Activated CD8-positive, alpha-beta memory T cell treated with anti-CD3 and anti-CD28 coated beads, Interleukin-2, amount 50 U/mL, for 1 hour (primary cell): ENCODE measurements around the gene SLC27A1.
"Not testable (repeated sequence)": the region's sequence is repeated elsewhere in the genome, so short reads cannot be mapped to it uniquely, and the experiment has no call there.

Experiments used
- DNase-seq: peaks from one replicate; pipeline ENCODE4 v3.0.0-alpha.2; 2020; ENCODE audit errors: extremely low read depth

SLC27A1 gene

DNA sequence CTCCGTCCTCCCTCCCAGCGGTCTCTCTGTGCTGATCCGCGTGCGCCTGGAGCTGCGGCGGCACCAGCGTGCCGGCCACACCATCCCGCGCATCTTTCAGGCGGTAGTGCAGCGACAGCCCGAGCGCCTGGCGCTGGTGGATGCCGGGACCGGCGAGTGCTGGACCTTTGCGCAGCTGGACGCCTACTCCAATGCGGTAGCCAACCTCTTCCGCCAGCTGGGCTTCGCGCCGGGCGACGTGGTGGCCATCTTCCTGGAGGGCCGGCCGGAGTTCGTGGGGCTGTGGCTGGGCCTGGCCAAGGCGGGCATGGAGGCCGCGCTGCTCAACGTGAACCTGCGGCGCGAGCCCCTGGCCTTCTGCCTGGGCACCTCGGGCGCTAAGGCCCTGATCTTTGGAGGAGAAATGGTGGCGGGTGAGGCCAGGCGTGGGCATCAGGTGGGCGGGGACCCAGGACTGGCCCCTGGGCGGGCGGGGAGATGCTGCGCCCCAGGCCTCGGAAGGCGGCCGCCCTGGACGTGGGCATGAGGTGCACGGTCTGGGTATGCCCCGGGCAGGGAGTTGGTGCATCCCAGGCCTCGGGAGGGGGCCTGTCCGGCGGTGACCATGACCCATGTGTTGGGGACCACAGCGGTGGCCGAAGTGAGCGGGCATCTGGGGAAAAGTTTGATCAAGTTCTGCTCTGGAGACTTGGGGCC is 16.4 kb downstream of the SLC27A1 start:
- no peak for DNase-seq

- no peak for DNase-seq
Measured at GRCh38 chr19:17487284-17488121, 17.2 kb downstream of the SLC27A1 start.

DNA sequence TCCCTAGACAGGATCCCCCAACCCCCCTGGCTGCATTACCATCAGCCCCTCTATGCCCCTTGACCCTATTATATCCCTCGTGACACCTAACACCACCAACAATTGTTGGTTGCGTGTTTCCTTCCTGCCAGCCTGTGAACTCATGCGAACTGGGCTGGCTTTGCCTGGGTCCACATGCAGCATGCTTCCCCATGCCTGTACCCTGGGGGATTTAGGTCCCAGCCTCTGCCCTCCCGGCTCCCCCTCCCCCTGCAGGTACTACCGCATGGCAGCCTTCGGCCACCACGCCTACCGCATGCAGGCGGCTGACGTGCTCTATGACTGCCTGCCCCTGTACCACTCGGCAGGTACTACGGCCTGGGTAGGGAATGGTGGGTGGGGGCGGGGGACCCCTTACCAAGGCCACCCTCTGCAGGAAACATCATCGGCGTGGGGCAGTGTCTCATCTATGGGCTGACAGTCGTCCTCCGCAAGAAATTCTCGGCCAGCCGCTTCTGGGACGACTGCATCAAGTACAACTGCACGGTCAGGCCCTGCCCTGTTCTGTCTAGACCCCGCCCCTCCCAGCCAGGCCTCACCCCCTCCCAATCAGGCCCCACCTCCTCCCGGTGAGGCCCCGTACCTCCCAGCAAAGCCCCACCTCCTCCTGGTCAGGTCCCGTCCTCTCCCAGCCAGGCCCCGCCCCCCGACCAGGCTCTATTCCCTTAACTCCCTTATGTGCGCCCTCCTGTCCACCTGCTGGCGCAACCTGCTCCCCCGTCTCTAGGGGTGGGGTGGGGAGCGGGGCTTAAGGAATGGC is 18.5 kb downstream of the SLC27A1 start:
- peak; percentile 51 for DNase-seq

DNA sequence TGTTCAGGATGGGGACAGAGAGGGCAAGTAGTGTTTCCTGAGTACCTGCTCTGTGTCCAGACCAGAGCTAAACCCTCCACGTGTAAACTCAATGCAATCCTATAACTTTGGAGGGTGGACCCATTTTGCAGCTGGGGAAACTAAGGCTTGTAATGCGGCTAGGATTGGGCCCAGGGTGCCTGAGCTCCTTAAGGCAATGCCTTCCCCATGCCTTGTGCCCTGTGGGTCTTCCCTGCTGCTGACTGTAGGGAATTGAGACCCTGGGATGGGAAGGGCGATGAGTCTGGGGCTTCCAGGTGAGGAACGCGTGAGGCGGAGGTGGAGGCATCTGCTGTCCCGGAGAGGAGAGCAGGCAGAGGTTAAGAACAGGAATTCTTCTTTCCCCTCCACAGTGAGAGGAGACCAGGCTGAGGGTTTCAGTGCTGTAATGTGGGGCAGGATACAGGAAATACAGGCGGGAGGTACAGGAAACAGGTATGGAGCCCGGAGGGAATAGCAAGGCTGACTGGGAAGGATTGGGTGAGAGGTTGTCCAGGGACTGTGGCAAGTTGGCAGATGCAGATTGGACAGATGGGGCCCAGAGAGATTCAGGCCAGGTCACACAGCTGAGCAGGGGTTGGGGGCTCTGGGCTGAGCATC is 19.2 kb downstream of the SLC27A1 start:
- DNase-seq = no peak

- no peak for DNase-seq
Measured at GRCh38 chr19:17490411-17490810, 20.1 kb downstream of the SLC27A1 start.

GRCh38 chr19:17491287-17491686 is 21.0 kb downstream of the SLC27A1 start:
- no peak for DNase-seq

DNA sequence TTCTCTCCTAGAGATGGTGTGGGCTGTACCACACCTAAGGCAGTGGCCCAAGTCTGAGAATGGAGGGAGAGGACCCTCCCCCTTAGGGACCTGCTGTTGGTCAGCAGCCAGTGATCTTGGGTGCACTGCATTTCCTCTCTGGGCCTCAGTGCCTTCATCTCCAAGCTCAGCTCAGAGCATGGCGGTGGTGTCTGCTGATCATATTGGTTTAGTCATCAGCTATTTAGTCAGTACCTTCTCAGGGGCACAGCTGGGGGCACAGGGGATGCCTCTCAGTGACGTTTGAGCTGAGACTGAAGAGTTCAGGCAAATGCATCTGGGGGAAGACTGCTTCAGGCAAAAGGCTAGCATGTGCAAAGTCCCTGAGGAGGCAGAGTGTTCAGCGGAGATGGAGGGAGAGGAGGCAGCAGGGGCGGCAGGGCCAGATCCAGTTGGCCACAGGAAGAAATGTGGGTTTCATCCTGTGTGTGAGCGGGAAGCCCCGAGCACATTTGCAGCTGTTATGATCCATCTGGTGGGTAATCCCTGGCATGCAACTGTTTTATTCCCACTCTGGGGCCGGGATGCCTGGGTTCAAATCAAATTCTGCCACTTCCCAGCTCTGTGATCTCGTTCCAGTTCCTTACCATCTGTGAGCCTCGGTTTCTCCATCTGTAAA is 25.4 kb downstream of the SLC27A1 start:
- no peak for DNase-seq

DNA sequence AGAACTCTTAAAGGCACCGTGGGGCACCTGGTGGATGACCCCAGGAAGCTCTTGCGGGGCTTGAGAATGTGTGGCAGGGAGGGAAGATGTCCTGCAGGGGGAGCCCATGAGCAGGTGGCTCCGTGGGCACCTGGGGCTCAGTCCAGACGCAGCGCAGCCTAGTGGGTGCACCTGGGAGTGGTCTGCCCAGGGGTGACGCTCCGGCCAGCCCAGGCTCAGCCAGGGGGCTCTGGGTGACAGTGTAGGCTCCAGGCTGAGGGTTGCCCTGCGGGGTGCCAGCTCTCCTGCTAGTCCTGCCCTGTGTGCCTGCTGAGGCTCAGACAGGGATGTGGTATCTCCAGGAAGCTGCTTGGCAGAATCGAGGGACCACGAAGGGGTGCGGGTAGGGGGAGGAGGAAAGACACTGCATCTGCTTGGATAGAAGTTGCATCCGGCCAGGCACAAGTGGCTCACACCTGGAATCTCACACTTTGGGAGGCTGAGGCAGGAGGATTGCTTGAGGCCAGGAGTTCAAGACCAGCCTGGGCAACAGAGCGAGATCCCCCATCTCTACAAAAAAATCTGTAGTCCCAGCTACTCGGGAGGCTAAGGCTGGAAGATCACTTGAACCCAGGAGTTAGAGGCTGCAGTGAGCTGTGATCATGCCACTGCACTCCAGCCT is 26.1 kb downstream of the SLC27A1 start:
- peak; percentile 45 for DNase-seq

DNA sequence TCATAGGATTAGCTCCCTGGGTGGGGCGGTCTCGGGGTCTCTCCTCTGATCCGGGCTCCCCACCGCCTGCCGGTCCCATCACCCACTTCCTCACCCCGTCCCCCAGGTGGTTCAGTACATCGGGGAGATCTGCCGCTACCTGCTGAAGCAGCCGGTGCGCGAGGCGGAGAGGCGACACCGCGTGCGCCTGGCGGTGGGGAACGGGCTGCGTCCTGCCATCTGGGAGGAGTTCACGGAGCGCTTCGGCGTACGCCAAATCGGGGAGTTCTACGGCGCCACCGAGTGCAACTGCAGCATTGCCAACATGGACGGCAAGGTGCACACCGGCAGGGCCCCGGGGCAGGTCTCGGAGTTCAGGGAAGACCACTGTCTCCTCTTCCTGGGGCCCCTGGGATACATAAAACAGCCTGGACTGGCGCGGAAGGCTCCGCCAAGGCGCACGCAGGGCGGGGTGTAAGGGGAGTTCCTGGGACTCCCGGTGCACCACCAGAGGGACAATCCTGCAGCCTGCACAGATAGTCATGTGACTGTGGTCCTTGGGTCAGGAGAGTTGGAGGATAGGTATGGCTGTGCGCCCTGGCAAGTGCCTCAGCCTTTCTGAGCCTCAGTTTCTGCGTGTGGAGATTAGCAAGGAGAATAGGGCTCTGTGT is 26.9 kb downstream of the SLC27A1 start:
- no peak for DNase-seq

- not testable (repeated sequence) for DNase-seq
Measured at GRCh38 chr19:17499025-17499424, 28.7 kb downstream of the SLC27A1 start.

DNA sequence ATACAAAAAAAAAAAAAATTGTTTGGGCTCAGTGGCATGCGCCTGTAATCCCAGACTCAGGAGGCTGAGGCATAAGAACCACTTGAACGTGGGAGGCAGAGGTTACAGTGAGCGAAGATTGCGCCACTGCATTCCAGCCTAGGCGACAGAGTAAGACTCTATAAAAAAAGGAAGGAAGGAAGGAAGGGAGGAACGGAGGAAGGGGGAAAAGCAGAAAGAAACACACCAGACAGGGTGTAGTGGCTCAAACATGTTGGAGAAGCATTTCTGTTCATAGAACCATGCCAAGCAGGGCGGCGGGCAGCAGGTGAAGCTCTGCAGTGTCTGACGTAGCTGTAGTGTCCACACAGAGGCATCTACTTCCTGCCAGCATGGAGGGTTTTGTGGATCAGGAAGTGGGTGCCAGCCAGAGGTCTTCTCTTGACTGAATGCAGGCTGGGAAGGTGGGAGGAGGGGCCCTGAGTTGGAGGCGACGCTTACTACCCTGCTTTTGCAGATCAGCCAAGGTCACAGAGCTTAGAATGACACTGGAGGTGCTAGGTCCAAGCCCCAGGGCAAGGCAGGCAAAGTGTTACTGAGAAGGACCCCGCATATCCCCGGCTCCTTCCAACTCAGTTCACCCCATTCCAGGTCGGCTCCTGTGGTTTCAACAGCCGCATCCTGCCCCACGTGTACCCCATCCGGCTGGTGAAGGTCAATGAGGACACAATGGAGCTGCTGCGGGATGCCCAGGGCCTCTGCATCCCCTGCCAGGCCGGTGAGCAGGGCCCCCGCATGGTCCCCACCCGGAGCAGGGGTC is 29.5 kb downstream of the SLC27A1 start:
- no peak for DNase-seq

GRCh38 chr19:17500447-17501198 is 30.3 kb downstream of the SLC27A1 start:
- DNase-seq = no peak

DNA sequence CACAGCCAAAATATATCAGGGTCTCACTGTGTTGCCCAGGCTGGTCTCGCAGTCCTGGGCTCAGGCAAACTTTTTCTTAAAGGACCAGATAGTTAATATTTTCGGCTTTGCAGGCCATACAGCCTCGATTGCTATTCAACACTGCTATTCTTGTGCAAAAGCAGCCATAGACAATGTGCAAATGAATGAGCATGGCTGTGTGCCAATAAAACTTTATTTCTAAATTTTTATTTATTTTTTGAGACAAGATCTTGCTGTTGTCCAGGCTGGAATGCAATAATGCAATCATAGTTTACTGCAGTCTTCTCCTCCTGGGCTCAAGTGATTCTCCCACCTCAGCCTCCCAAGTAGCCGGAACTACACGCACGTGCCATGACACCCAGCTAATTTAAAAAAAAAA is 32.9 kb downstream of the SLC27A1 start:
- no peak for DNase-seq

DNA sequence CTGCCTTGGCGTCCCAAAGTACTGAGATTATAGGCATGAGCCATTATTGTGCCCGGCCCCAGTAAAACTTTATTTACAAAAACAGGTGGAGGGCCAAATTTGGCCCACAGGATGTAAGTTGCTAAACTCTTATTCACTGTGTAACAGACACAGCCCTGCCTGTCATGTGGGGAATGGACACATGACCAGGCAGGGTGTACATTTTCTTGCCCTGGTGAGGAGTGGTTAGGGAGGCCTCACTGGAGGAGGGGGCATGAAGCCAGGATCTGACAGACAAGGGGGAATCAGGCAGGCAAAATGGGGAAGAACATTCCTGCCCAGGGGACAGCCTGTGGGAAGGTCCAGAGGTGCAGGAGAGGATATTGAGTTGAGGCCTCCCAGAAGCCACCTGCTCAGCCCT is 33.7 kb downstream of the SLC27A1 start:
- no peak for DNase-seq

DNA sequence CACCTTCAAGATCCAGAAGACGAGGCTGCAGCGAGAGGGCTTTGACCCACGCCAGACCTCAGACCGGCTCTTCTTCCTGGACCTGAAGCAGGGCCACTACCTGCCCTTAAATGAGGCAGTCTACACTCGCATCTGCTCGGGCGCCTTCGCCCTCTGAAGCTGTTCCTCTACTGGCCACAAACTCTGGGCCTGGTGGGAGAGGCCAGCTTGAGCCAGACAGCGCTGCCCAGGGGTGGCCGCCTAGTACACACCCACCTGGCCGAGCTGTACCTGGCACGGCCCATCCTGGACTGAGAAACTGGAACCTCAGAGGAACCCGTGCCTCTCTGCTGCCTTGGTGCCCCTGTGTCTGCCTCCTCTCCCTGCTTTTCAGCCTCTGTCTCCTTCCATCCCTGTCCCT is 34.1 kb downstream of the SLC27A1 start:
- DNase-seq = no peak

- DNase-seq = no peak
Measured at GRCh38 chr19:17505223-17505622, 34.9 kb downstream of the SLC27A1 start.

GRCh38 chr19:17506745-17507144 is 36.4 kb downstream of the SLC27A1 start:
- DNase-seq = no peak

DNA sequence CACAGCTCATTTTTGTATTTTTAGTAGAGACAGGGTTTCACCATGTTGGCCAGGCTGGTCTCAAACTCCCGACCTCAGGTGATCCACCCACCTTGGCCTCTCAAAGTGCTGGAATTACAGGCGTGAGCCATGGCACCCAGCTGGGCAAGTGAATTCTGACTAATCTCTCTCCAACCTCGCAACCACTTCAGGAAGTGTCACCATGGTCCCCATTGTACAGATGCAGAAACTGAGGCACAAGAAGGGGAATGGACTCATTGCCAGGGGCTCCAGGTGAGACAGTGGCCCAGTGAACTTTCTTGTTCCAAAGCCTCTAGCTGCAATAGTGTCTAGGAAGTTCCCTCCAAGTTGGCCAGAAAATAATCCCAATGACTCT is 38.2 kb downstream of the SLC27A1 start:
- DNase-seq = not testable (repeated sequence)
